HPDE6-E6E7 (cell line): ENCODE data around the gene CIROP.

Experiments
- DNase-seq: peaks from one replicate; pipeline ENCODE4 v3.0.0; 2011; ENCODE audit warnings: missing footprints; ENCODE audit errors: extremely low spot score

The CIROP gene

DNA sequence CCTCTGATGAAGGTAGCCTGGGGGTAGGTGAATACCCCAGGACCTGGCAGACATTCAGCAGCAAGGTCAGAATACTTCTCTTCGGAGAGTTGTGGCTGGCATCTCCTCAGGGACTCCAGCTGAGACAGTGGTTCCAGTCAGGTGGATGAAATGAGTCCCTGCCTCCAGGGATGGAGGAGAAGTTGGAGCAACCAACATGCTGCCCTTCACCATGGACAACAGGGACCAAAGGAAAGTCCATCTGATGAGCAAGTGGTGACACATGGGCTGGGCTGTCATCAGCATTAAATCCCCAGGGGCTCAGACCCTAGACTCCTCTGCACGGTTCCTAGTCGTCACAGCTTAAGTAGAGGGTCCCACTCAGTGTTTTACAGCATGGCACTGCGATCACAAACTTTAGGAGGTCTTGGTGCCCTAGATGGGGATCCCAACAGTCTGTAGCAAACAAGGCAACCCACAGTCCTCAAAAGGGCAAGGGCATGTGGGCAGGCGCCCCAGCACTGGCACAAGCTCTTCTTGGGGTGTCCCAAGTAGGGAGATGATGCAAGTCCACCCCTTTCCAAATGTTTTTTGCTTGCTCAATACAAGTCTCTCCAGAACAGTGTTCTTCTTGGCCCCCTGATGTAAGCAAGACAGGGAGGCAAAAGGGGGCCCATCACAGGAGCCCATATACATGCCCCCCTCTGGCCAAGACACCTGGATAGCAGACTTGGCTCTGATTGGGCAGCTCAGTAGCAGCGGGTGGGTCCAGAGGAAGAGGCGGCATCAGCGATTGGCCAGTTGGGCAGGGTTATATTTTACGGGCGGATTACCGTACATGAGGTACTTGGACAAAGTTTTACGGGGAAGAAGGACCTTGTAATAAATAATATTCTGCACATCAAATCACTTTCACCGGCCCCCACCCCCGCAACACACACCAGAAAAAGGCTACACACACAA is 36.7 kb downstream of the CIROP start:
- DNase-seq = no peak

- DNase-seq = no peak
Measured at GRCh38 chr14:23066855-23067744, 37.7 kb downstream of the CIROP start.

DNA sequence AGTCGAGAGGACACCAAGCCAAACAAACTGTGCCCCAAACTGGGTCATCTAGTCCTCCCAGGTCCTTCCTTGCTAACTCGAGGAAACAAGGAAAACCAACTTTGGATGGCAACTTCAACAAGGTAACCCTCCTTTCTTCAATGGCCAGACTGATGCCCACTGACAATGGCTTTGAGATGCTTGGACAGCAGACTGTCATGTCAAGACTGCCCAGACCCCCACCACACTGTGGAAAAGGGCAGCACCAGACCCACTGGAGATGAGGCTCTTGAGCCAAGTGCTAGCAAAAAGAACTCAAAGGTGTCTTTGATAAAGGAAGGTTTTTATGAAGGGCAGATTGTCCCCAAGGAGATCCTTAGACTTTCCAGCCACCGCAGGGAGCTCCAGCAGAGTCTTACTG is 38.4 kb downstream of the CIROP start:
- DNase-seq = no peak

- DNase-seq = no peak
Measured at GRCh38 chr14:23063601-23064000, 41.2 kb downstream of the CIROP start.

- DNase-seq = peak; percentile 84
Measured at GRCh38 chr14:23062002-23062401, 42.8 kb downstream of the CIROP start.

DNA sequence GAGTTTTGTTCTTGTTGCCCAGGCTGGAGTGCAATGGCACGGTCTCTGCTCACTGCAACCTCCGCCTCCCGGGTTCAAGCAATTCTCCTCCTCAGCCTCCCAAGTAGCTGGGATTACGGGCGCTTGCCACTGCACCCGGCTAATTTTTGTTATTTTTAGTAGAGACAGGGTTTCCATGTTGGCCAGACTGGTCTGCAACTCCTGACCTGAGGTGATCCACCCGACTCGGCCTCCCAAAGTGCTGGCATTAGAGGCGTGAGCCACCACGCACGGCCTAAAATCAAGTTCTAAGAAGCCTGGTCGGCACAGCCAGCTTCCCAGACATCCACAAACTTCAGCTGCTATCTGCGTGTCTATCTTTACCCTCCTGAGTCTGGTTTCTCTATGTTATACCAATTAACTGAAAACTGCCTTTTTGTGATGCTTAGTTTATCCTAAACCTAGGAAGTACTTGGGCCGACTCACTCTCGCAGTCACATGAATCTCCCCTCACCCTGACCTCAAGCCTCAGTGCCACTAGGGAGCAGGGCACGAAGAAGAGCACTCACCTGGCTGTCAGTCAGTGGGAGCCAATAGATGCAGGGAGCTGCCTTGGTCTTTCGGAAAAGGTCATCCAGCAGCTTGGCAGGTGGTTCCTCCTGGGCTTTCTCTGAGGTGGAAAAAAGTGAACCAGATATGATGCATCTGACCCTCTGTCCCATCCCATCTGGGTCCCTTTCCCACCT is 44.1 kb downstream of the CIROP start:
- DNase-seq = no peak

DNA sequence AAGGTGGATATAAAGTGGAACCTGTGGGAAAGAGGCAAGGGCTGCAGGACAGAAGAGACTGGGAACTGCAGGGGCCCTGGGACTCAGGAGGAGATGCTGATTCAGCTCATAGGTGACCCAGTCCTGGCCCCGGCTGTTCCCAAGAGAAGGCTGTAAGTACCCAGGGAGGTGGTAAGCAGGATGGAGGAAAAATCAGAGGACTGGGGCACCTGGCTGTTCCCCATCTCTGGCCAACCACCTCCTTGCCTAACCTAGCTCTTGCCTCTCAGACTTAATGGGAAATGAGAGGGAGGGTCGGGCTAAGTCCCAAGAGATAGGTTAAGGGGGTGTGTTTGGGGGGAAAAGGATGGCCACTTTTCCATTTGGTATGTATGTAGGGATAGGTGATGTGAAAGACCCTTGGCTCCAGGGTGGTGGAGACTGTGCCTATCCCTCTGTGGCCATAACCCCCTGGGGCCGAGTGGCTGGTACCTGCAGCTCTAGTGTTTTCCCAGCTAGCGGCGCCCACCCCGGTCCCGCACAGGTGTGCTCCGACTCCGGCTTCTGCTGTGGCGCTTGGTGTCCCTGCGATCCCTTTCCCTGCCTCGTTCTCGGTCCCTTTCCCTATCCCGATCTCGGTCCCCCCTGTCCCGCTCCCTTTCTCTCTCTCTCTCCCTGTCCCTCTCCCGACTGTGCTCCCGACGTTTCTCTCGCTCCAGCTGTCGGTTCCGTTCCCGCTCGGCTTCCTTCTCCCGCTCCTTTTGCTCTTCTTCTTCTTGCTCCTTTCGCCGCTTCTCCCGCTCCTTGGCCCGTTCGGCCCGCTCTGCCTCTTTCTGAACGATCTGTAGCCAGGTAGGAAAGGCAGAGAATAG is 45.9 kb downstream of the CIROP start:
- DNase-seq = no peak

GRCh38 chr14:23057757-23058653 is 46.8 kb downstream of the CIROP start:
- peak; percentile 80 for DNase-seq

DNA sequence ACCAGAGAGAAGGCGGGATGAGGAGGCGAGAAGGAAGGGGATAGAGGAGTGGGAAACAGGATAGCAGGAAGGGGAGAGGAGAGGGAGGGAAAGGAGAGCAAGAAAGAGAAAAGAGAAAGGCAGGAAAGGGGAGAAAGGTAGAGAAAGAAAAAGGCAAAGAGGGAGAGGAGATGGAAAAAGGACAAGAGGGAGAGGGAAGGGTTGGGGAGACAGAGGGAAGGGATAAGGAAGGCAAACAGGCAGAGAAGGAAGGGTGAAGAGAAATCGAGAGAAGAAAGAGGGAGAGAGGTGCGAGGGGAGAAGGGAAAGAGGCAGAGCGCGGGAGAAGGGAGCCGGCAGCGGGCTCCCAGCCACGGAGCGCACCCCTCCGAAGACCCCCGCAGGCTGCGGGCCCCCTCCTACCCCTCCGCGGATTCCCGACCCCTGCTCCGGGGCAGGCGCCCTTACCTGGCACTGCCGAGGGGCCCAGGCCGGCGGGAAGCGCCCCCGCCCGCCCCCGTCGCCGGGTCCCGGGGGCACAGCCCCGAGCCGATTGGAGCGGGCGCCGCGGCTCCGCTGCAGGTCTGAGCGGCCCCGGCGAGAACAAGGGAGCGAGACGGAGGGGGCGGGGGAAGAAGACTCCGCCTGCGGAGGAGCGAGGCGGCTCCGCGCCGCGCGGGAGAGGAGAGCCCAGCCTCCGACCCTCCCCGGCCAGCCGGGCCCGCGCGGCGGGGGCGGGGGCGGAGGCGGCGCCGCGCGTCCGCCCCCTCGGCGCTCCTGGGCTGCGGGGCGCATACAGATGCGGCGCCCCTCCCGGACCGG is 47.6 kb downstream of the CIROP start, which contains the start of gene CDH24:
CDH24 (minus strand) TSS at position 565 of the 801 bp plus-strand sequence. CDS start 1,787 bp downstream, outside the sequence.
- DNase-seq = peak; percentile 90

GRCh38 chr14:23056145-23056955 is 48.4 kb downstream of the CIROP start:
- peak; percentile 91 for DNase-seq

DNA sequence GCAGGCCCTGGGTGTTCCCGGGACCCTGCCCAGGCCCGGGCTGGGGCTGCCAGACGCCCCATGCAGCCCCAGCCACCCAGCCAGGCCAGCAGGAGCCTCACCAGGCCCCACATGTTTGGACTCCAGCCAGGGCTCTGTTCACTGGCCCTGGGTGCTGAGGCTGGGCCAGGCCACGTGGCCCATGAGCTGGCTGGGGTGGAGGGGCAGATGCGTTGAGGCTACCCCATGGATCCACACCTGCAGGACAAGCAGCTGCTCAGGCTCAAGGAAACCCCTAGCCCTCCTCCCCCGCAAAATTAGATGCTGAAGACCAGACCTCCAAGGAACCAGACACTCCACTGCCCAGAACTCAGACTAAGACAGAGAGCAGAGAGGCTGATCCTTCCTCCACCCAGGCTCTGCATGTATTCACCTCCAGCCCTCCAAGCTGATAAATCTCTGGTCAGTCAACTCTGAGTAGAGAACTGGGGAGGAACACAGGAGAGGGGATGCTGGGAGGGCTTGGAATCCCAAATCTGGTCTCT is 49.1 kb downstream of the CIROP start:
- DNase-seq = no peak

DNA sequence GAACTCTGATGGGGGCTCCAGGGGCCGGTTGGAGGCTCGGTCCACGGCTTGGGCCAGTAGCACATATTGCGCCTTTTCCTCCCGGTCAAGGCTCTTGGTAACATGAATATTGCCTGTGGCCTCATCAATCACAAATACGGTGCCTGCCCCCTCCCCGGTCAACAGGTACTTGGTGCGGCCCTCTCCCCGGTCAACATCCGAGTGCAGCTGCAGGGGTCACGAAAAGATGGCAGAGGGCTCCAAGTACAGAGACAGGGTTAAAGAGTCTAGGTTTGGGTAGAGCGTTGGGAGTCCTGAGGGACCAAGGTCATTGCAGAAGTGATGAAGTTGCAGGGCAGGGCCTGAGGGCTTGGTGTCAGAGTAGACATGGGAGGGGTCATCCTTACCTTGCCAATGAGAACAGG is 49.6 kb downstream of the CIROP start:
- DNase-seq = no peak

- no peak for DNase-seq
Measured at GRCh38 chr14:23054000-23054811, 50.6 kb downstream of the CIROP start.

GRCh38 chr14:23053426-23053825 is 51.4 kb downstream of the CIROP start:
- DNase-seq = no peak

GRCh38 chr14:23052671-23053070 is 52.1 kb downstream of the CIROP start:
- DNase-seq = no peak

DNA sequence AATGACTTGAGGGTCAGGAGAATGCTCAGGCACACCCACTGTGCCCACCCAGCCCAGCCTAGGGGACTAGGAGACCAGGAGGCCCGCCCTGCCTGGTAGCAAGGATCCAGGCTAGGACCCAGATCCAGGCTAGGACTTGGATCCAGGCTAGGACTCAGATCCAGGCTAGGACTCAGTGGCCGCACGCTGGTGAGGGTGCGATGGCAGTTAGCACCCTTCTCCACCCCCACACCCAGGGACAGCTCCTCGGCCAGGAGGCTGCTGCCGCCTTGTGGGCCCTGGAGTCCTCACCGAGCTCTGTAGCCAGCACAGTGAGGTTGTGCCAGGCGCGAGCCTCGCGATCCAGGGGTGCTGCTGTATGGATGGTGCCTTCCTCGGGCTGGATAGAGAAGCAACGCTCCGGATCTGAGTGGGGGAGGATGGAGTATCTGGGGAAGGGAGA is 52.6 kb downstream of the CIROP start:
- no peak for DNase-seq
